Measurements from ENCODE around the gene CEACAM20.
"Not testable (repeated sequence)": the region's sequence is repeated elsewhere in the genome, so short reads cannot be mapped to it uniquely, and the experiment has no call there.

Gene CEACAM20

DNA sequence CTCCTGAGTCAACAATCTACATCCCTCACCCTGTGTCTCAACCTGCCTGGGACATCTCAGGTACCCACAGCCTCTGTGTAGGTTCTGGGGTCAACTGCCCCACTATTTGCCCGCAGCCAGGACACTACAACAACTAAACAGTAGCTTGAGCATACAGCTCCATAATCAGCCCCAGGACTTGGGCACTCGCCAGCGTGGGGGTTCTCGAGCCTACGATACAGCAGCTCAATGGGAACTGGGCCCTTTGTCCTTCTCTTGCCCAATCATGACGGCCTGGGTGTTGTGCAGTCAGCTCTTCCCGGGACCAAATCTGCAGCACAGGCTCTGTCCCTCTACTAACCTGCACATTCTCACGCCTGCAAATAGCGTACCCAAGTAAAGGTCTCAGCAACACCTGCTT is 30.5 kb downstream of the CEACAM20 start:
- DNase-seq (ENCODE audit: extremely low read depth in 1 of 2, low read depth in 1 of 2): no peak

DNA sequence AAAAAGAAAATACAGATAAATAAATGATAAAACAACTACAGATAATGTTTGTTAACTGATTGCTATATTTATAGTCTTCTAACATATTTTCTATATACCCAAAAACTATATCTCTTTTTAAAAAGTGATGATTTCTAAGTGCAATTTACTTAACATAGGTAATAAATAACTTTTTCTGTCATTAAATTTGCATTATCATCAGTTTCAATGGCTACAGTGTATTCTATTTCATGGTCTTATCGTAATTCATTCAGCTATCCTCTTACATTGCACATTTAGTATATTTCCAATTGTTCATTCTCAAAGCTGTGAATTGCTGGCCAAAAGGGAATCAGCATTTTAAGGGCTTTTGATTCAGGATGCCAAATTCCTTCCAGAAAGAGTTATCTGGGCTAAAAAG is 32.8 kb downstream of the CEACAM20 start:
- DNase-seq (ENCODE audit: extremely low read depth in 1 of 2, low read depth in 1 of 2): no peak

DNA sequence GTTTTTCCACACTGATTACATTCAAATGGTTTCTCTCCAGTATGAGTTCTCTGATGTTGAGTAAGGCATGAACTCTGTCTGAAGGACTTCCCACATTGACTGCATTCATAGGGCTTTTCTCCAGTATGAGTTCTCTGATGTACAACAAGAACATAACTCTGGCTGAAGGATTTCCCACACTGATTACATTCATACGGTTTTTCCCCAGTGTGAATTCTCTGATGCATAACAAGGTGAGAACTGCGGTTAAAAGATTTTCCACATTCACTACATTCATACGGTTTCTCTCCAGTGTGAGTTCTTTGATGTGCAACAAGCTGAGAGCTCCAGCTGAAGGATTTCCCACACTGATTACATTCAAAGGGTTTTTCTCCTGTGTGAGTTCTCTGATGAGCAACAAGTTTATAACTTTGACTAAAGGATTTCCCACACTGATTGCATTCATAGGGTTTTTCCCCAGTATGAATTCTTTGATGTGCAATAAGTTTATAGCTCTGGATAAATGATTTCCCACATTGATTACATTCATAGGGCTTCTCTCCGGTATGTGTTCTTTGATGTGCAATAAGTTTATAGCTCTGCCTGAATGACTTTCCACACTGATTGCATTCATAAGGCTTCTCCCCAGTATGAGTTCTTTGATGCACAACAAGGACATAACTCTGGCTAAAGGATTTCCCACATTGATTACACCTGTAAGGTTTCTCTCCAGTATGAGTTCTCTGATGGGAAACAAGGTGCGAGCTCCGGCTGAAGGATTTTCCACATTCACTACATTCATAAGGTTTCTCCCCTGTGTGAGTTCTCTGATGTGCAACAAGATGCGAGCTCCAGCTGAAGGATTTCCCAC is 52.7 kb downstream of the CEACAM20 start:
- DNase-seq (ENCODE audit: extremely low read depth in 1 of 2, low read depth in 1 of 2): no peak

DNA sequence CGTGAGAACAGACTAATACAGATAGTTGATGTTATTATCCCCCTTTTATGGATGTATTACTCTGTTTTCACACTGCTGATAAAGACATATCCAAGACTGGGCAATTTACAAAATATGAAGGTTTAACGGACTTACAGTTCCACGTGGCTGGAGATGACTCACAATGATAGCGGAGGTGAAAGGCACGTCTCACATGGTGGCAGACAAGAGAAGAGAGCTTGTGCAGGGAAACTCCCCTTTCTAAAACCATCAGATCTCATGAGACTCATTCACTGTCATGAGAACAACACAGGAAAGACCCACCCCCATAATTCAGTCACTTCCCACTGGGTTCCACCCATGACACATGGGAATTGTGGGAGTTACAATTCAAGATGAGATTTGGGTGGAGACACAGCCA is 60.7 kb downstream of the CEACAM20 start:
- not testable (repeated sequence) for DNase-seq (ENCODE audit: extremely low read depth in 1 of 2, low read depth in 1 of 2)

DNA sequence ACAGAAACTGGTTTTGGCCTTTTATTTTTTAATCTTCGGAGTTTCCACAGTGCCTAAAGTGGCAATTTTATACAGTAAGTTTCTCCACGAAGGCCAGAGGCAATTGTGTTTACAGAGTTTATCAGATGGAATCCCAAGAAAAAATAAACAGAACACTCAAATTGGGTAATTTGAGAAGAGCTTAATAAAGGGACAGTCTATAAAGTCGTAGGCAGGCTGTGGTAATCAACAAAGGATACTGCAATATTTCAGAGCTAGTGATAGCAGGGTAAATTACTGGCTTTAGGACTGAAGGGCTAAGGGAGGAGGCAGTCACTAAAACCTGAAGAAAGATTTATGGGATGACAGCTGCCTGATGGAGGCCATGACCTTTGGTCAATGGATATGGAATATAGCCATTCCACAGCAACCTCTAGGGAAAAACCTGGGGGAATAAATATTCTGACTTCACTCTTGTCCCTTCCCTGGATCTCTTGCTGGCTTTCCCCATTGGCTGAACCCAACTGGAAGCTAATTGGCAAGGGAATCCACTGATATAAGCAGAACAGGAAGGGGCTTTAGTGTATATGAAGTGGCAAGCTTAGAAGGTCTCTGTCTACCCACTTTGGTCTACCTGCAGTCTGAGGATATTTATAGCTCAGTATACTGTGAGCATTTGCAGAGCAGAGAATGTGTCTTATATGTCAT is 66.7 kb downstream of the CEACAM20 start:
- DNase-seq (ENCODE audit: extremely low read depth in 1 of 2, low read depth in 1 of 2): not testable (repeated sequence)

Data from stimulated activated CD8-positive, alpha-beta memory T cell treated with anti-CD3 and anti-CD28 coated beads, Interleukin-7, amount 100 ng/mL, for 48 hours (primary cell).